Suprapubic skin (tissue), 4 donors: ENCODE results near the gene COLGALT1.

ENCODE experiments used
- CTCF ChIP-seq, 2 donors: fragments of 200-600 bp in 1 of 2; fragments of 450-650 bp in 1 of 2; sonication (generic) in 1 of 2; IDR thresholded peaks; one replicate each; pipeline ENCODE4 v1.5.1; 2016 to 2019; ENCODE audit warnings: antibody characterized with exemption in 2 of 2, mild to moderate bottlenecking in 1 of 2, moderate library complexity in 1 of 2
- EP300 ChIP-seq: sonication (generic); formaldehyde crosslinking; IDR thresholded peaks from one replicate; pipeline ENCODE4 v1.6.1; 2017; ENCODE audit warnings: antibody characterized with exemption
- POLR2A ChIP-seq, 2 donors: fragments of 450-650 bp; IDR thresholded peaks; one replicate each; pipeline ENCODE4 v1.6.1; 2017; ENCODE audit warnings: antibody characterized with exemption in 2 of 2, mild to moderate bottlenecking in 2 of 2, moderate library complexity in 2 of 2
- POLR2AphosphoS5 ChIP-seq, 3 donors: sonication (generic); formaldehyde crosslinking; IDR thresholded peaks; one replicate each; pipeline ENCODE4 v1.6.1; 2017; ENCODE audit warnings: antibody characterized with exemption in 3 of 3

GRCh38 chr19:17543986-17544385 is 11.5 kb upstream of the COLGALT1 start:
- no peak for TF ChIP-seq CTCF (IDR thresholded peaks at IDR 0.05)
- no peak for TF ChIP-seq POLR2AphosphoS5 (IDR thresholded peaks at IDR 0.05)
- no peak for TF ChIP-seq POLR2A (IDR thresholded peaks at IDR 0.05)
- TF ChIP-seq EP300, result no peak
